ENCODE results near the gene GPR3. TPM values are rescaled to one million over a fixed set of nuclear protein-coding genes. Genes with fewer than 3 reads are reported as not detected.
A peak's percentile ranks its signal among the peaks of the same experiment; 100 is the strongest.

The GPR3 gene
- total and polyA plus RNA-seq, 2 of the 13 experiments (the other 11 are each of a cell fraction or from before 2014, with no cell fraction given): 1.00 to 2.6 TPM

DNA sequence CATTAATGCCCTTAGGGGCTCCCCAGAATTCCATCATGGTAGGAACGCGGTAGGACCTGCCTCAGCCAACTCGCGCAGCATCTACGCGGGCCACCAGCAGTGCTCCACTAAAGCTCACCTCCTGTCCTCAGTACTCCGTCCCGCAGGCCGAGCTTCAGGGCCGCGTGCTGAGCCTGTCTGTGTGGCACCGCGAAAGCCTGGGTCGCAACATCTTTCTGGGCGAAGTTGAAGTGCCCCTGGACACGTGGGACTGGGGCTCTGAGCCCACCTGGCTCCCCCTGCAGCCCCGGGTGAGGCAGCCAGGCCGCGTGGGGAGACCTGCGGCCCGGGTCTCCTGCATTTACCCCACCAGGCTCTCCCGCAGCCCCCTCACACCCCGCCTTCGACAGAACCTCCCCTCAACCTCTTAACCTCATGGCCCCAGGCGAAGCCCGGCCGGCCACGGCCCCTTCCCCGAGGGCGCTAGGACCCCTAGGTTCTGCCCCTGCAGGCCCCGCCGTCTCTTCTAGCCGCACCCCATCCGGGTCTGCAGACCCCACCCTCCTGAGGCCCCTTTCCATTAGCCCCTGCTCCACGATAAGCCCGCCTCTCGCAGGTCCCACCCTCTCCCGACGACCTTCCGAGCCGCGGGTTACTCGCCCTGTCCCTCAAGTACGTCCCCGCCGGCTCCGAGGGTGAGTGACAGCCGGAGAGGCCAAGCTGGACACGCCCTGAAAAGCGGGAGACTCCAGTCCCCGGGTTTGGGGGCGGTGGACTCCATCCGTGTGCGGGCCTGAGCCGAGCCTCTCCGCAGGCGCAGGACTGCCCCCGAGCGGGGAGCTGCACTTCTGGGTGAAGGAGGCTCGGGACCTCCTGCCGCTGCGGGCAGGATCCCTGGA, 41.5 kb upstream of the GPR3 start (continued):
- TF ChIP-seq MAFF (IDR thresholded peaks at IDR 0.05; ENCODE audit: low read depth, low read length) (no peak), GABPA (IDR thresholded peaks at IDR 0.05; ENCODE audit: low read depth, low read length) (no peak), GABPA (CRISPR knock-in tag; IDR thresholded peaks at IDR 0.05; ENCODE audit: low read depth) (no peak), HNRNPK (IDR thresholded peaks at IDR 0.05; ENCODE audit: low read depth, low read length, poor library complexity, severe bottlenecking) (peak; percentile 22), ZKSCAN8 (CRISPR knock-in tag; IDR thresholded peaks at IDR 0.05; ENCODE audit: borderline replicate concordance) (no peak), PITX1 (CRISPR knock-in tag; IDR thresholded peaks at IDR 0.05) (no peak), SOX13 (IDR thresholded peaks at IDR 0.05) (no peak), SOX13 (CRISPR knock-in tag; conservative IDR thresholded peaks at IDR 0.05 in 1 of 2, IDR thresholded peaks at IDR 0.05 in 1 of 2) (peak in 1 of 2 experiments; percentile 5; a peak in 1 of 4 replicates), GFI1 (CRISPR knock-in tag; IDR thresholded peaks at IDR 0.05; ENCODE audit: borderline replicate concordance) (0 out of 2 replicates have a peak, but pooled peaks have one; percentile 54), POLR2AphosphoS5 (IDR thresholded peaks at IDR 0.05; ENCODE audit: low read depth, low read length) (0 out of 2 replicates have a peak, but pooled peaks have one; percentile 12), MAZ (IDR thresholded peaks at IDR 0.05; ENCODE audit: borderline replicate concordance, low read depth, low read length) (peak; percentile 23; the same call in 1 of the 2 replicates), MAZ (CRISPR knock-in tag; IDR thresholded peaks at IDR 0.05; ENCODE audit: low read depth) (no peak), ZNF496 (CRISPR knock-in tag; IDR thresholded peaks at IDR 0.05; ENCODE audit: insufficient replicate concordance) (no peak), KDM1A (CRISPR knock-in tag; IDR thresholded peaks at IDR 0.05) (no peak), ZNF563 (CRISPR knock-in tag; IDR thresholded peaks at IDR 0.05) (no peak), HIVEP1 (CRISPR knock-in tag; IDR thresholded peaks at IDR 0.05) (no peak)
- TF ChIP-seq, protein P1, sequence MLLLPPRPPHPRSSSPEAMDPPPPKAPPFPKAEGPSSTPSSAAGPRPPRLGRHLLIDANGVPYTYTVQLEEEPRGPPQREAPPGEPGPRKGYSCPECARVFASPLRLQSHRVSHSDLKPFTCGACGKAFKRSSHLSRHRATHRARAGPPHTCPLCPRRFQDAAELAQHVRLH (CRISPR knock-in tag; IDR thresholded peaks at IDR 0.05; ENCODE audit: borderline replicate concordance, low read depth): no peak
- TF ChIP-seq, protein P2, sequence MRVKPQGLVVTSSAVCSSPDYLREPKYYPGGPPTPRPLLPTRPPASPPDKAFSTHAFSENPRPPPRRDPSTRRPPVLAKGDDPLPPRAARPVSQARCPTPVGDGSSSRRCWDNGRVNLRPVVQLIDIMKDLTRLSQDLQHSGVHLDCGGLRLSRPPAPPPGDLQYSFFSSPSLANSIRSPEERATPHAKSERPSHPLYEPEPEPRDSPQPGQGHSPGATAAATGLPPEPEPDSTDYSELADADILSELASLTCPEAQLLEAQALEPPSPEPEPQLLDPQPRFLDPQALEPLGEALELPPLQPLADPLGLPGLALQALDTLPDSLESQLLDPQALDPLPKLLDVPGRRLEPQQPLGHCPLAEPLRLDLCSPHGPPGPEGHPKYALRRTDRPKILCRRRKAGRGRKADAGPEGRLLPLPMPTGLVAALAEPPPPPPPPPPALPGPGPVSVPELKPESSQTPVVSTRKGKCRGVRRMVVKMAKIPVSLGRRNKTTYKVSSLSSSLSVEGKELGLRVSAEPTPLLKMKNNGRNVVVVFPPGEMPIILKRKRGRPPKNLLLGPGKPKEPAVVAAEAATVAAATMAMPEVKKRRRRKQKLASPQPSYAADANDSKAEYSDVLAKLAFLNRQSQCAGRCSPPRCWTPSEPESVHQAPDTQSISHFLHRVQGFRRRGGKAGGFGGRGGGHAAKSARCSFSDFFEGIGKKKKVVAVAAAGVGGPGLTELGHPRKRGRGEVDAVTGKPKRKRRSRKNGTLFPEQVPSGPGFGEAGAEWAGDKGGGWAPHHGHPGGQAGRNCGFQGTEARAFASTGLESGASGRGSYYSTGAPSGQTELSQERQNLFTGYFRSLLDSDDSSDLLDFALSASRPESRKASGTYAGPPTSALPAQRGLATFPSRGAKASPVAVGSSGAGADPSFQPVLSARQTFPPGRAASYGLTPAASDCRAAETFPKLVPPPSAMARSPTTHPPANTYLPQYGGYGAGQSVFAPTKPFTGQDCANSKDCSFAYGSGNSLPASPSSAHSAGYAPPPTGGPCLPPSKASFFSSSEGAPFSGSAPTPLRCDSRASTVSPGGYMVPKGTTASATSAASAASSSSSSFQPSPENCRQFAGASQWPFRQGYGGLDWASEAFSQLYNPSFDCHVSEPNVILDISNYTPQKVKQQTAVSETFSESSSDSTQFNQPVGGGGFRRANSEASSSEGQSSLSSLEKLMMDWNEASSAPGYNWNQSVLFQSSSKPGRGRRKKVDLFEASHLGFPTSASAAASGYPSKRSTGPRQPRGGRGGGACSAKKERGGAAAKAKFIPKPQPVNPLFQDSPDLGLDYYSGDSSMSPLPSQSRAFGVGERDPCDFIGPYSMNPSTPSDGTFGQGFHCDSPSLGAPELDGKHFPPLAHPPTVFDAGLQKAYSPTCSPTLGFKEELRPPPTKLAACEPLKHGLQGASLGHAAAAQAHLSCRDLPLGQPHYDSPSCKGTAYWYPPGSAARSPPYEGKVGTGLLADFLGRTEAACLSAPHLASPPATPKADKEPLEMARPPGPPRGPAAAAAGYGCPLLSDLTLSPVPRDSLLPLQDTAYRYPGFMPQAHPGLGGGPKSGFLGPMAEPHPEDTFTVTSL (CRISPR knock-in tag; IDR thresholded peaks at IDR 0.05; ENCODE audit: borderline replicate concordance): no peak
- TF ChIP-seq, protein P3, sequence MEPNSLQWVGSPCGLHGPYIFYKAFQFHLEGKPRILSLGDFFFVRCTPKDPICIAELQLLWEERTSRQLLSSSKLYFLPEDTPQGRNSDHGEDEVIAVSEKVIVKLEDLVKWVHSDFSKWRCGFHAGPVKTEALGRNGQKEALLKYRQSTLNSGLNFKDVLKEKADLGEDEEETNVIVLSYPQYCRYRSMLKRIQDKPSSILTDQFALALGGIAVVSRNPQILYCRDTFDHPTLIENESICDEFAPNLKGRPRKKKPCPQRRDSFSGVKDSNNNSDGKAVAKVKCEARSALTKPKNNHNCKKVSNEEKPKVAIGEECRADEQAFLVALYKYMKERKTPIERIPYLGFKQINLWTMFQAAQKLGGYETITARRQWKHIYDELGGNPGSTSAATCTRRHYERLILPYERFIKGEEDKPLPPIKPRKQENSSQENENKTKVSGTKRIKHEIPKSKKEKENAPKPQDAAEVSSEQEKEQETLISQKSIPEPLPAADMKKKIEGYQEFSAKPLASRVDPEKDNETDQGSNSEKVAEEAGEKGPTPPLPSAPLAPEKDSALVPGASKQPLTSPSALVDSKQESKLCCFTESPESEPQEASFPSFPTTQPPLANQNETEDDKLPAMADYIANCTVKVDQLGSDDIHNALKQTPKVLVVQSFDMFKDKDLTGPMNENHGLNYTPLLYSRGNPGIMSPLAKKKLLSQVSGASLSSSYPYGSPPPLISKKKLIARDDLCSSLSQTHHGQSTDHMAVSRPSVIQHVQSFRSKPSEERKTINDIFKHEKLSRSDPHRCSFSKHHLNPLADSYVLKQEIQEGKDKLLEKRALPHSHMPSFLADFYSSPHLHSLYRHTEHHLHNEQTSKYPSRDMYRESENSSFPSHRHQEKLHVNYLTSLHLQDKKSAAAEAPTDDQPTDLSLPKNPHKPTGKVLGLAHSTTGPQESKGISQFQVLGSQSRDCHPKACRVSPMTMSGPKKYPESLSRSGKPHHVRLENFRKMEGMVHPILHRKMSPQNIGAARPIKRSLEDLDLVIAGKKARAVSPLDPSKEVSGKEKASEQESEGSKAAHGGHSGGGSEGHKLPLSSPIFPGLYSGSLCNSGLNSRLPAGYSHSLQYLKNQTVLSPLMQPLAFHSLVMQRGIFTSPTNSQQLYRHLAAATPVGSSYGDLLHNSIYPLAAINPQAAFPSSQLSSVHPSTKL (CRISPR knock-in tag; IDR thresholded peaks at IDR 0.05): no peak
